Activated CD4-positive, alpha-beta T cell treated with anti-CD3 and anti-CD28 coated beads for 24 hours (primary cell): ENCODE measurements around the gene NTM.

Experiments
- DNase-seq, 2 donors: peaks; one replicate each; pipeline ENCODE4 v3.0.0-alpha.2; 2020; ENCODE audit warnings: low read depth in 2 of 2

NTM gene

DNA sequence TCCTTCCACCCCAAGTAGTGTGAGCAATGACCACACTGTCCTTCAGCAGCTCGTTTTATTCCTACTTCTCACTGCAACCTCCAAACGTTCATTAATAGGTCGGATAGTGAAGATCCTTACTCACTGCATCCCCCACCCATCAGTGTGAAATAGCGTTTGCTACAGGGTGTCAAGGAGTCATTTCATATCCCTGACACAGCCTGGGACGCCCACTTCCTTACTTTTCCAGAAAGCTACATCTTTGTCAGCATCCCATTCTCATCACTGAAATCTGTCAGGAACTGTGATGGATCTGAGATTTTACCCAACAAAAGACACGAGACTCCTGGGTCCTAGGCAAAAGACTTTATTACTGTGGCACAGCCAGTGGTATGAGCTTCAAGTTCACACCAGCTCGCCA lies 592.4 kb downstream of the NTM start:
- no peak for DNase-seq

DNA sequence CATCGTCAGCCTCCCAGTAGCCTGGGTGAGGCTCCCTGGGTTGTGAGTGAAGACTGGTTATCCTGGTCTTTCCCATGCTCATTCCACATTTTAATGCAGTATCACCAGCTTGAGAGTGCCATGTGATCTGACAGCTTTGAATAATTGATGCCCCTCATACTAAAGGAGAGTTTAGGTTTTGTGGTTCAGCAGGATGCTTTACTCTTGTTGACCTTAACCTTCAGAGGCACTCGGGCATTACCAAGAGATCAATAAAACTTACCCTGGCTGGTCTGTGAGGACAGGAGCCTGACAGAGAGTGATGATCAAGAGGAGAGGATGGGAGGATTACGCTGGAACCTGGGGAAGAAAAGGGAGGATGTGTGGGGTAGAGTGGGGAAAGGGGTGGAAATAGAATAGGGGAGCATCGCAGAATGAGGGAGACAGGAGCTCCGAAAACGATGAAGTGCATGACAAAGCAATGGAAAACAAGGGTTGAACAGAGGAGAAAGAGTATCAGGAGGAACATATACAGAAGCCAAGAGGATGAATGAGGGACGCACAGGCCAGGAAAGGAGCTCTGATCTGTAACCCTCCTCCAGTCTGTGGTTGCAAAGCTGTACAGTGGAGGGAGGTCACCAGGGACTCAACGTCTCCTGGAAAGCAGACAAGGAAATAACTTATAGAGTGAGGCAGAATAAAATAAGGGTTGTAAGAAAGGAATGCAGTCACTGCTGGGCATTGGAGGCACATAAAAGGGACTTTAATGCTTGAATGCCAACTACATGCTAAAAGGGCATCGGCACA lies 594.5 kb downstream of the NTM start:
- no peak for DNase-seq

DNA sequence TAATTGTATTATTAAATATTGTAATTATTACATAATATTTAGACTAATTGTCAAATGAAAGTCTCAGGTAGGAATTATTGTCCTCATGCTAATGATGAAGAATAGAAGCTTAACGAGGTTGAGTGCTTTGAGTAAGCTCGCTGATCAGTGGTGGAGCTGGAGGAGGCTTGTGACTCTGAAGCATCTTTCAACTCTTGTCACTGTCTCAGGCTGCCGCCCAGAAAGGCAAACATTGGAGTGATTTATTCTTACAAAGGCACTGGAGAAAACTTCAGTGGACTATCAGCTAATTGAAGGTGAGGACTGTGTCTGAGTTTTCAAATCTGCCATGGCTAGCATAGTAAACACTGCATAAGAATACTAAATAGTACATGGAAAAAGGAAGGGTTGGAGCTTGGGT lies 595.1 kb downstream of the NTM start:
- no peak for DNase-seq

DNA sequence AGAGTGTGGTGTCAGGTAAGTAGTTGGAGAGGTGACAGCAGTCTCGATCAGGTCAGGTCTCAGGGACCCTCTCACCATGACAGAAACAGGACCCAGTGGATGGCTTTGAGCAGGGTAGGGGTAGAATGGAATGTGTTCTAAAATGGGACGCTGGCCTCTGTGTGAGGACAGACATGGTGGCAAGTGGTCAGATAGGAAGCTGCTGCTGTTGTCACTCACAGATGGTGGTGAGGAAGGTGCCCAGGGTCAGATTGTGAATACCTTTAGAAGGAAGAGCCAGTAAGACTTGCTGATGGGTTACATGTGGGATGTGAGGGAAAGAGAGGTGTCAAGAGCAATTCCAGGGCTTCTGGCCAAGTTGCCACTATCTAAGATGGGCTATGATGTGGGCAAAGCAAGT lies 596.3 kb downstream of the NTM start:
- no peak for DNase-seq

DNA sequence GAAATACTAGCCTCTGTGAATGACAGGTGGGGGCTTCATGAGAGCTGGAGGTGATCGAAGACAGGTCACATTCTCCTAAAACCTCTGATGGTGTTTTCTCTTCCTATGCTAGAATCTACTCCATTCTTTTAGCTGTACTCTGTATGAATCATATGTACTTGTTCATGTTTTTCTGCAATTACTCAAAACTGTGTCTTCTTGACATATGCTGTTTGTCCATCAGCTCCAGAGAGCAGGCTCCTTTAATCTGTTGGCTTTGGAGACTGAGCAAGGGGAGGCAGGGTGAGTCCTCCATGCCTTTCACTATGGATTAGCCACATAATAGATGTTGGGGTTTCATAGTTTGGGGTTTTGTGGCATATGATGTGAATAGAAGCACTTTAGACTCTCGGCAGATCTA lies 598.8 kb downstream of the NTM start:
- DNase-seq: no peak

DNA sequence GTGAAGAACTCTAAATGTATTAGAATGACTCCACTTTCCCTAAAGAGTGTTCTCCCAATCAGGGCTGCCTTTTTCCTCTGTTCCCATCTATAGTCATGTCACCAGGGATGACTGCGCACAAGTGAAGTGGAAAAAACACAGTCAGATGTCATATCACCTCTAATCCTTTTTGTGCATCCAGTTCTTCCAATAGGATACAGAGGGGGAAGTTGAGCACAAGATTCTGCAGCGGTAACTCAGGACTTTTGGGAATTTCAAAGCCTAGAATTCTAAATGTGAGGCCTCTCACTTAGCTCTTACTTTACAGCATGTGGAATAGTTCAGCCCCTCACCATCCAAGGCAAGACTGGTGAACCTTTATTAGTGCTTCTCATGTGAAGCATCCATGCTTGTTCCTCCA lies 602.6 kb downstream of the NTM start:
- no peak for DNase-seq

DNA sequence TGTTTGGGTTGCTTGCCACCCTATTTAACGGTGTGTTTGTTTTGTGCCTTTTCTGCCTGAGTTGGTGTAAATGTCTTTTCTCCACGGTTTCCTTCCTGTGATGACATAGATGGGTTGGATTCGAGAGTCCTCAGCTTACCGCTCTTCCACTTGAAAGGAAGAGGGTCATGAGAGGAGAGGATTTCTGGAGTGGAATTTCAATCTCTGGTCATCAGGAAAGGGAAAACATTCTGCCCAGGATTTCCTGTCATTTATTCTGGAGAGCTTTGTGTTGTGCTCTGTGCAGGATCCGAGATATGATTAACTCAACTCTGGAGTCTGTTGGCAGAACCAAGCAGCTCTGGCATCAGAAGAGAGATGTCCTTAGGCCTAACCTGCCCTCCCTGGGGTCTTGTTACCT lies 605.2 kb downstream of the NTM start:
- DNase-seq: no peak

DNA sequence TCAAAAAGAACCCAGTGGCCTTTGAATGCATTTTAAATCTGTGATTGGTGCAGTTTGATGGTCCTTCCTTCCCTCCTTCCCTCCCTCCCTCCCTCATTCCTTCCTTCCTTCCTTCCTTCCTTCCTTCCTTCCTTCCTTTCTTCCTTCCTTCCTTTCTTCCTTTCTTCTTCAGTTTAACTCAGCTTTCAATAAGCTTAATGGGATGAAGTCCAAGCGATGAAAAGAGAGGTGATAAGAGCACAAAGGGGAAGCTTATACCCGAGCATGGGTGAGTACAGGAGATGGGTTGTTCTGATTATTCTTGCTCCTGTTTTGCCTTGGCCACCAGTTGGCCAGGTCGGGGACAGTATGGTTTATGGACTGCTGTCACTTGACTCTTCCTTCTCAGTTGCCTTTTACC lies 605.6 kb downstream of the NTM start:
- DNase-seq: no peak

DNA sequence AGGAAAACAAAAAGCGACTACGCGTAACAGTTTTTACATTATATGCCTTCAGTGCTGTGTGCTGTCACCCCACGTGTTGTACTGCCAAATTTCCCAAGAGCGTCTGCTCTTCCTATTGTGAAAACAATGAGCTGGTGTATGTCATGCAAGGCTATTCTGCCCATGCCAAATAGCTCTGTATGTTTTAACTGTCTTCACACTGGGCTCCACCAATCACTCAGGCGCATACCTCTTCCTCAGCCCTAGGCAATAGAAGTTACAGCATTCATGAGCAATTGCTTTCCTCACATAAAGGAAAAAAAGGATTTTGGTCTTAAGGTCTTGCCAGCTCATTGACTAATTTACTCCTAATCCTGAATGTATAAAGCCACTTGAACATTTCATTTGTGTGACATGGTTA lies 606.8 kb downstream of the NTM start:
- DNase-seq: no peak

DNA sequence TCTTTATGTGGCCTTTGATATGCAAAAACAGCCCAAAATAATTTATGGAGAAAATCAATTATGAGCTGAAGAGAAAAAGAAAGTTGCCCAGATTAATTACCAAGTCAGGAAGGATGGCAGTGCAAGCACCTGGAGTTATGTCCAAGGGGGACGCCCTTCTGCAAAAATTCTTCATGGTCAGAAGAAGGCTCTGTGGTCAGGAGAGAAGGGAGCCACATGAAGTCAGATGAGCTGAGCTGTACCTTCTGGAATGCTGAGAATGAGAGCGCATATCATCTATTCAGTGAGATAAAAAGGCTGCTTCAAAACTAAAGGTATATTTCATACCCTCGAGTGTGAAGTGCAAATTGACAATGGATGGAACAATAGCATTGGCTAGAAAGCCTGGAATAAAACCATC lies 607.4 kb downstream of the NTM start:
- DNase-seq: no peak

DNA sequence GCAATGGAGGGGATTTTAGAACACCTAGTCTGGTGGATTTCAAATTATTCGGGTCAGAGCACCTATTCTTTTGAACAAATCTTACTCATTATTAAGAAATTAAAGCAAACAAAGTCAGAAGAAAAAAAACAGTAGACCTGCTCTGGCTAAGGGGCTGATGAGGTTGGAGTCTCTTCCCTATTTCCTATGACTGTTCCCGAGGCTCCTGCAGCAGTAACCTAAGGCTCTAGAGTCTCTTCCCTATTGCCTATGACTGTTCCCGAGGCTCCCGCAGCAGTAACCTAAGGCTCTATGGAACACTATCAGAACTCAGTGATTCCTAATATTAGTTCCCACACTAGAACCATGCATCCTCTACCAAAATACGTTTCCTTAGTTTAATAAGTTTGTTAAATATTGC lies 607.9 kb downstream of the NTM start:
- no peak for DNase-seq

DNA sequence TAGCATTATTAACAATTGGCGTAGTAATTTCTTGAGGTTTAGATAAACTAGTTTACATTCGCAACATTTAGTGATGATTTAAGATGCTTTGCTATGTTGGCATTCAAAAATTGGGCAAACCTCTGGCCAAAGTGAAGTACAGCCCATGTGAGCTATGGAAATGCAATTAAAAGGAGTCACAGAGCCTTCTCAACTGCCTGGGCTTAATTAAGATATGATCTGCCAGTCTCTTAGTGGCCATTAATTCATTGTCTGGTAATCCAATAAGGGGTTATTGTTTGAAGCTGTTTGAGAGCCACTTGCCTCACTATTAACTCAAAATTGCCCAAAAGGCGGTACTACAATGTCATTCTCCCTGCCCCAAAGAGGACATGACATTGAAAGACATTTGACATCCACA lies 608.9 kb downstream of the NTM start:
- no peak for DNase-seq

DNA sequence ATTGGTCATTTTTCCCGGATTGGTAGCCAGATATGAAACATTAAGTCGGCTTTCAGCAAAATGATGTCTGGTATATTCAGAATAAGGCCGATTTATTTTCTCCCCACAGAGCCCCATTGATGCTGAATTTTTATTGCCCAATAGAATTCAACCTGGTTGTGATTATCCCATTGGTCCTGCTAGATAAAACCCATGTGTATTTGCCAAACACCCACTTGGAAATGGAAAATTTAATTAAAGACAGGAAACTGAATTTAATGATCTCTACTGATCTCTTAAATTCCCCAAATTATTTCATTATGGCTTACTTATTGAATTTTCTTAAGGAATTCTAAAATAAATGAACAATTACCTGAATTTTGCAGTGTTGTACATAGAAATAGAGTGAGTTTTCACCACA lies 609.8 kb downstream of the NTM start:
- no peak for DNase-seq

DNA sequence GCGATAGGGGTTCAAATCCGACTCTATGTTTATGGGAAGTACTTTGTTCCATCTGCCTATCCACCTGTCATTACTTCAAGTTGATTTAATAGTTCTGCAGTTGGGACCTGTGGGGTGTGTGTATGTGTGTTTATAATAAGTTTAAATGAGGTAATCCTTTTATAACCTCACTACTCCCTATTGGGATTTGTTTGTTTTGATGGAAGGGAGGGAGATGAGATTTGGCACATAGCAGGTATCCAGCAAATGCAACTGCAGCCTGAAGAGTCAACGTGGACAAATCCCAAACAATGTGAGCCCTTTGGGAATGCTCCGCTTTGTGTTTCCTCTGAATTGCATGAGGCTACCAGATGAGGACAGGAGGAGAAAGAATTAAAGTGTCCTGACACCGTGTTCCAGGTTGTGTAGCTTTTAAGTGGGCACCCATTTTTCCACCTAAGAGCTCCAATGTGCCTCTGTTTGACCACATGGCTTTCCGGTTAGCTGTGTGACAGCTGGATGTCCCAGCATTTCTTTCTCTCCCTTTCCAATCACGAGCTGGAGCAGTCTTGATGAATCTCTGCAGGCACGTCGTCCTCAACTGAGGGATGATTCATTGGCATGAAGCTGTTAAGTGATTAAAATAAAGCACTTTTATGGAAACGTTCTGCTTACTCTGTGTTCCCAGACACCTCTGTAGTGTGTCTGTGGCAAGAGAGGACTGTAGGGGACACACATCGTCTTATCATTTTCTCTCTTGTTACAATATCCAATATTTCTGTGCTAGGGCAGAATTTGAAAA lies 610.7 kb downstream of the NTM start:
- no peak for DNase-seq

DNA sequence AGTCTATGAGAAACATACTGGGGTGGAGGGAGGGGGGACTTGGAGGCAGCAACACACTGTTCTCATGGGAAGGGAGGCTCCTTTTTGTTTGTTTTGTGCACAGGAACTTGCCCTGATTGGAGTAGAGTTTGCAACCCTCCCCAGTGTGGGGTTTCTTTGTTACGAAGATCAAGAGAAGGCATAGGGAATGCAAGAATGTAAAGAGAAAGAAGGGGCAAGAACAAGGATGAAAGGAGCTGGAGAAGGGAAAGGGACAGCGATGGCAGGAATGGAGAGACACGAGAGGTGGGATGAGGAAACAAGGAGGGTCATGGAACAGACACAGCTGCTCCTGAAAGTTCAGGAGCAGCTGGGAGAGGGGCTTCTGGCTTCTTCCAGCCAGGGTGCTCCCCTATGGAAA lies 611.7 kb downstream of the NTM start:
- DNase-seq: no peak

DNA sequence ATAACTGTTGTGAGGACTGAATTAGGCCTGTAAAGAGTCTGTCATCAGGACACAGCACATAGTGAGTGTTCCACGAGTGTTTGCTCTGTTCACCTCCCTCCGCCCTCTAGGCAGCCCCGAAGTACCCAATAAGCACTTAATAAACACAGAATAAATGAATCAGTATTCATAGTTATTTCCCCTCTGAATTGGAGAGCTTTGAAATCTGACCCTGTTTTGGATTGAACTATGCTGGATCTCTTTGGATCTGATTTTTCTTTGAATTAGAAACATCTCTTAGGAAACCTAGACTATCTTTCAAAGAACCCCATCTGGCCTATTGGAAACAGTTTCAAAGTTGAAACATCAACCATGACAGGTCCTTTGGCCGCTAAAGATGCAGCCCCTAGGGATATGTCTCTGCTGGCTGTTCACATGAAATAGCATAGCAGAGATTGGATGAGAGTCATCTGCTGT lies 615.5 kb downstream of the NTM start:
- DNase-seq: no peak

DNA sequence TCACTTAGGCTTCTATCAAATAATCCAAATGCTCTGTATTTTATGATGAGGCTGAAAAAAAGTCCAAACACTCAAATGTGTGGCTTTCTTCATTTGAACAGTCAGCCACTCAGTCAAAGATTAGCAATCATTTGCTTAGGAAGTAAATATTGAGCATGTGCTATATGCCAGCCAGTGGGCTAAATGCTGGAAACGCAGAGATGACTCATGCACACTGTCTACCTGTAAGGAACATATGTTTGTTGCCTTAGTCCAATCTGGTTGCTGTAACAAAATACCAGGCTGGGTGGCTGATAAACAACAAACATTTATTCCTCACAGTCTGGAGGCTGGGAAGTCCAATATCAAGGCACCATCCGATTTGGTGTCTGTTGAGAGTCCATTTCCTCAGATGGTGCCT lies 617.3 kb downstream of the NTM start:
- DNase-seq: no peak

DNA sequence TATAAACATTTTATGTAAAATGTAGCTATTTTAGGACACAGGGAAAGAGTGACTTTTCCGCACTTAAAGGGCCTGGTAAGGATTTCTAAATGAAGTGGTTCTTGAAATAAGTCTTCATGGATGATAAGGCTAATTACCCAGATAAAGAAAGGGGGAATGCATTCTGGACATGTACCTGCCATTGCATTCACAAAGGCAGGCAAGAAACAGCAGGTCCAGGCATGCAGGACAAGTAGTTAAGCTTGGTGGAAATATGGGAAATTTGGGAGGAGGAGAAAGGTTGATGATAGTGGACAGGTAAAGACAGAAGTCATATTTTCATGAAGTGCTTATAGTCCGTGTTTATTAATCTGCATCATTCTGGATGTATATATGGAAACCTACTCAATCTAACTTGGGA lies 621.2 kb downstream of the NTM start:
- no peak for DNase-seq

DNA sequence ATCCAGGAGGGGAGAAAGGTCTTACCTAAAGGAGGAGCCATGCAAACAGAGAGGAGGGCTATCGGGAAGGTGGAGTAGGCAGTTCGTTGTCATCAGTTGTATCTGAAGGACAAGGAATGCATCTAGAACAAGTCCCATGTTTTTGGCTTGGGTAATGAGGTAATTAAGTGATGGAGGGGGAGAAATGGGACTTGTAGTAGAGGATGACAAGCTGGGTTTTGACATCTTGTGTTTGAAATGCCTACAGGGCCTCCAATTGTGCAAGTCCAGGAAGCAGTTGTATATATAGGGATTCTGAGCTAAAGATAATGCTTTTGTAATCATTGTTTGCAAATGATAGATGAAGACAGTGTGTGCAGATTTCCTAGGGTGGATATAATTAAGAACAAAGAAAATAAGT lies 622.8 kb downstream of the NTM start:
- no peak for DNase-seq

DNA sequence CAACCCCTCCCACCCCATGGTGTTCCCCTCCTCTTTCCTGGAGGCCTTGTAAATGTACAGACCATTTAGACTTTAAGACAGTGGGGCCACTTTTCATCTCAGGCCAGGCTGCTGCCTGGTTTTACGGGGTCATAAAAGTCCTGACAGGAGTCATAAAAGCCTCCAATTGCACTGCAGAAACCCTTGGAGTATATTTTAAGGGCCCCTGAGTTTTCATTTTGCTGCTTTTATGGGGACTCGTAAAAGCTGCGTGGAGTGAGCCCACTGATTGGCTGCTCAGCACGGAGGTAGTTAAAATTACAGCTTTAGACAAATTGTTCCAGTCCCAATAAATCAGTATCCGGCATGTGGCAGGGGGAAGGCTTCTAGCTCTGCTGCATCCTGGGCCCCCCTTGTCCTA lies 627.6 kb downstream of the NTM start:
- DNase-seq: no peak

DNA sequence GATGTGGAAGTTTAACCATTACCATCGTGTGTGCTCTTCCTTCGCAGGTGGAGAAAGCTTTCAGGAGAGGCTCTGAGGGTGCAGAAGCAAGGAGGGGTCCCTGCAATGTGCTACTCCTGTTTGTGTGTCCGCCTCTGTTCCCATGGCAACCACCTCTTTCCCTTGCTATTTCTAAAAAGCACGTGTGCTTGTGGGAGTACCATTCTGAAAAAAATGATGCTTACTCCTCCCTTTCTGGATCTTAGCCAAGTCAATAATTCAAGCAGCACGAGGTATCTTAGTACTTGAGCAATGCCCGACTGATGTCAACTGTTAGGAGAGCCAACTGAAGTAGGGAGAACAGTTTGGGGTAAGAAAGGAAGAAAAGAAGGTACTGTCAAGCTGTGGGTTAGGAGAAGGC lies 628.7 kb downstream of the NTM start:
- no peak for DNase-seq

DNA sequence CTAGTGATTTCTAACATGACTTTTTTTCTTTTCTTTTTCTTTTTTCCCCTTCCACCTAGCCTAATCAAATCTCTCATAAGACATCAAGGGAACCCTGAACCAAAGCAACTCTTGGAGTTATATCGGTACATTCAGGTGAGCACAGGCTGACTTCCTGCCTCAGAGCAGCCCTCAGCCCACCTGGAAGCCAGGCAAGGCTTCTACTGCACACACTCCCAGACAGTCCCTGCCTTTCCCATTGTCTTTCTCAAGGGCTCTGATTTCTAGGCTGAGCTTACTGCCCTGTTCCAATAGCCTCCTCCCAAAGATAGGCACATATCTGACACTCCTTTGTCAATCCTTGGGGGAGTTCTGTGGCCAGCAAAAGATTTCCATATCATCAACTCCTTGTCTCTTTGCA lies 629.5 kb downstream of the NTM start:
- DNase-seq: no peak

DNA sequence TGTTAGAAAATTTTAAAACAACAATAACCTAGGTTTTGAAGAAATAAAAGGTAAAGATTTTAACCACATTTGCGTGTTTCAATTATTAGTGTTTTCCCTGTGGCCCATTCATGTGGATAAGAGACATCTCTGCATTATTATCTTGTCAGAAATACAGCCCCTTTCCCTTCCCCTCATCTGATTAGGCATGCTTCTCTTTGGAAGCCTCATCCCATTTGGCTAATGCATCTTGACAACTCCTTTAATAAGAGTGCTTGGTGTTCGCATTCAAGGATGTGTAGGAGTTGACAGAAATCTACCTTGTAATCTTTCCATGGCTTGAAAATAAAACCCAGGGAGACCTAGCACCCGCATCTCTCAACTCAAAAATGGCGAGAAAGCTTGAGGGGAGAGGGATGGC lies 635.5 kb downstream of the NTM start:
- DNase-seq: no peak
